HG02870 (cell line): ENCODE results near the gene ZBED3.

Source experiments
- ATAC-seq: cut with Tn5 transposase; IDR thresholded peaks from one replicate; pipeline ENCODE4 v1.9.1; 2021; ENCODE audit warnings: mild to moderate bottlenecking, moderate library complexity; ENCODE audit not compliant: unreplicated experiment

Gene ZBED3

DNA sequence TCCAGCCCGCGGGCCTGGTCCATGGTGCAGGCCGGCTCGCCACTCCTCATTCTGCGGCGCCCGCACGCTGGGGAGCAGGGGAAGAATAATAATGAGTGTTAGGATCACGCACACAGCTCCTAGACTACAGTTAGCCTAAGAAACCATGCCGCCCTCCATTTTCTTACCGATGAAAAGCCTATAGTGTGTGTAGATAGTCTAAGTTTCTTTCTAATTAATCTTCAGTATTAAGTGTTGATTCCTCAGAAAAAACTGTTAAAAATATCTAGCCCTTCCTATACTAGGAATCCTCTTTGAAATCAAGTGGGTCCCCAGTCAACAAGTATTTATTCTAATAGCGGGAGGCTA lies 9.3 kb downstream of the ZBED3 start:
- ATAC-seq, result no peak

DNA sequence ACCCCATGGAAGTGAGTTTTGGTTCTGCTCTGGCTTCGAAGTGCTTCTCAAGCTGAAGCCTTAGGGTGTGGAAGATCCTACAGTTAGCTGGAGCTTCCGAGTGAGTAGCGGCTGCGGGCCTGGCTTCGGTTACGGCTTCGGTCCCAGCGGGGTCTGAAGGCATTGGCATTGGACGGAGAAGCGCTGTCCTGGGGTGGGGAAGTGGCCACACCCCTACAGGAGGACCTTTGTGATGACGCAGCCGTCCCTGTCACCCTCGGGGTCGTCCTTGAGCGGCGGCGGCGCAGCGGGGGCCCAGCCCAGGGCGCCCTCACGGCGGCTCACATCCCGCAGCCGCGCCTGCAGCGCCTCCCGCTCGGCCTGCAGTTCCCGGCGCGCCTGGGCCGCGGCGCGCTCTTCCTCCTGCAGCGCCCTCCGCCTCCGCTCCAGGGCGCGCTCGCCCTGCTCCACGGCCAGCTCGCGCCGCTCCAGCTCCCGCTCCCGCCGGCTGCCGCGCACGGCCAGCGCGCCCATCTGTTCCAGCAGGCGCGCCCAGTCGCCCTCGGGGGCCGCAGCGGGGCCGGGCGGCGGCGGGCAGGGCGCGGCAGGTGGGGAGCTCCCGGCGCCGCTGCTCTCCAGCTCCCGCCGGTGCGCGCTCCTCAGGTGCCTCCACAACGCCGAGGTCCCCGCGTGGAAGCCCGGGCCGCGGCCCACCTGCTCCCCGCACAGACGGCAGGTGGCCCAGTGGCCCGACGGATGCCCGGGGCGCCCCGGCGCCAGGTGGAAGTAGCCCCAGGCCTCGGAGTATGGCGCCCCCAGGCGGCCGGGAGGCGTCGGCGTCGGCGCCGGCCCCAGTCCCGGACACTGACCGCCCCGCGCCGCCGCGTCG lies 9.9 kb downstream of the ZBED3 start:
- peak; percentile 57 for ATAC-seq

DNA sequence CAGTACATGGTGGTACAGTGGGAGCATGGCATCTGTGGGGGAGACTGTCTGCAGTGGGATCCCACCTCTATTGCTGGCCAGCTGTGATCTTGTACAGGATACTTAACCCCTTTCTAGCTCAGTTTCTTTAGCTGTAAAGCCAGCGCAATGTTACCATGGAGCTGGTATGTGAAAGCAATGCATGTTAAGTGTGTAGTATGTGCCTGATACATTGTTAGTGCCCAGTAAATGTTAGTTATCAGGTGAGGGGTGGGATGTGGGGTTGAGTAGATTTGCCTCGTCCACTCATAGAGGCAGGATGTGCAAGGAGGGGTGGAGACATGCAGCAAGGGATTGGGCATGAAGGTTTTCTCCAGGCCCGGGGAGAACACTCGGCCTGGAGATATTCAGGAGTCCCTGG lies 12.3 kb downstream of the ZBED3 start:
- ATAC-seq, result no peak

DNA sequence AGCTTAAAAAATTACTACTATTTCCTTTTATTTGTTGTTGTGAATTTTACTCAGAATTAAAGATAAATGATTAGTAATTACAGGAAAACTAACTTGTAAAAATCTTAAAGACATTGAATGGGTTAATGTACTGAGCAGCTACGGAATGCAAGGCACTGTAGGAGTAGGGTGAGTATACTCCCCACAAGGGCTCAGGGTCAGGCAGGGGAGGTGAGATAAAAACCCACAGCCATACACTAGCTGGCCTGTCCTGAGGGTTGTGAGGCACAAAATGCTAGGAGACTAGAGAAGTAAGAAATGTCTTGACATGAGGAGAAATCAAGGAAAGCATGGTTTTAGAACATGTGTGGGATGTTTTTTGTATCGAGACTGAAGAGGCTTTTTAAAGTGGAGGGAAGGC lies 13.4 kb downstream of the ZBED3 start:
- ATAC-seq, result no peak

DNA sequence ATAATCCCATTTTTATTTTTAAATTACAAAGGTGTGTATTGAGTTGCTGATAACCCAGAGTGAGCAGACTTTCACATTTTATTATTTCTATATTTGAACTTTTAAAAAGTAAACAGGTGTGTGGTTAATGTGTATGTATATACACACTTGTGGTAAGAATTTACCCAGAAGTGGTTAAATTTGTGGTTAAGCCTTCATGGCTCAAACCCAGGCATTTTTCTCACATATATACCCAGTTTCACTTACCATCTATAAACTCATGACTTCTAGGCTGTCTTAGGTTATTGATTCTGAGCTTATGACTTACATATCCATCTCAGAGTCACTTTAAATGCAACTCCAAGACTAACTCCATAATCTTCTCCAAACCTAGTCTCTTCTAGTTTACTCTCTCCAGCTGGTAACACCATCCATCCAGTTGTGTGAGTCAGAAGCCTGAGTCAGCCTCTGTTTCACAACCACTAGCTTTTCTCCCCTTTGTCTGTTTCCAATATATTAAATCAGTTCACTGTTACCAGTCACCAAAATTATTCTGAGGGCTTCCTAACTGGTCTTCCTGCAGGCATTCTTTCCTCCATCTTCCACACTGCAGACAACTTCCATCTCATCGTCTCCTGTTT lies 20.2 kb downstream of the ZBED3 start:
- peak; percentile 43 for ATAC-seq

DNA sequence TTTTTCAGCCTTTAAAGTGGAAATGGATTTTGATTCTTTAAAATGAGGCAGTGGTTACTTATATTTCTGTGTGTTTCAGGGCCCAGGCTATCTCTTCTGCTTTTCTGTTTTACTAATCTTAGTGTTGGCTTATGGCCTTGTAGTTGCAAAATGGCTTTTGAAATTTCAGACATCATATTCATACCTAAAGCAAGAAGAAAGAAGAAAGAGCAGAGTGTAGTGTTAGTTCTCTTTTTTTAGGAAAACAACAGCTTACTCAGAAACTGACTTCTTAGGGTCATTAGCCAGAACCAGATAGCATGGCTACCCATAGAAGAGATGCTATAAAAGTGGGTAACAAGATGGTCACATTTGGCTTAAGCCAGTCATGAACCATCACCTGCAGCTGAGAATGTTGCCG lies 20.9 kb downstream of the ZBED3 start:
- ATAC-seq, result peak; percentile 60

DNA sequence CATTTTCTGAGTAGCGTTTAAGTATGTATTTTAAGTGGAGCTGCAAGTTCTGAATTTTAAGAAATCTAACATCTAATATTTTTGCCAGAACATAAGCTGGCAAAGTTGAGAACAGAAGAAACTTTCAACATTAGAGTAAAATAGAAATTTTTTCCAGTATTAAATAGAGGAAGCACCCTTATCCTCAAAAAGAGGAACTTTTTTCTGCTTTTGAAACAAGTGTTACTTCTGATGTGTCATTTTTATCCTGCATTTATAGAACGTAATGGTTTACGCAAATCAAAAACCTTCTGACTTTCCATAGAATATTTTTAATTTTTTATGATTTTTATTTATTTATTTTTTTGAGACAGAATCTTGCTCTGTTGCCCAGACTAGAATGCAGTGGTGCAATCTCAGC lies 21.8 kb downstream of the ZBED3 start:
- no peak for ATAC-seq

DNA sequence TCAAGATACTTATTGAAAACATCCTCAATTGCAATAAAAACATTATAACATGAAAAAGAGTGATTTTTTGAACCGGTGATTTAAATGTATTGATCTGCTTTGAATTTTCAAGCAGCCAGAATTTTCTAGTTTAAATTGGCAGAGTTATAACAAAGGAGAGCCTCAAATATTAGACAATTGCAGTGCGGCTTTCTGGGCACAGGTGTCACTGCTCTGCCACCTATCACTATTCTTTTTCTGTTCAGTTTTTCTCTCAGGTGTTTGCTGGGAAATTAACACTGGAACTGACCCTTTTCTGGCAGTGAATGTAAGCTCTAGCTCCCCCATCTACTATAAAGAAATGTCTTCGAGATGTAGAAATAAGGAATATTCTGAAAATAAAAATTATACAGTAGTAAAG lies 23.0 kb downstream of the ZBED3 start:
- ATAC-seq, result no peak

DNA sequence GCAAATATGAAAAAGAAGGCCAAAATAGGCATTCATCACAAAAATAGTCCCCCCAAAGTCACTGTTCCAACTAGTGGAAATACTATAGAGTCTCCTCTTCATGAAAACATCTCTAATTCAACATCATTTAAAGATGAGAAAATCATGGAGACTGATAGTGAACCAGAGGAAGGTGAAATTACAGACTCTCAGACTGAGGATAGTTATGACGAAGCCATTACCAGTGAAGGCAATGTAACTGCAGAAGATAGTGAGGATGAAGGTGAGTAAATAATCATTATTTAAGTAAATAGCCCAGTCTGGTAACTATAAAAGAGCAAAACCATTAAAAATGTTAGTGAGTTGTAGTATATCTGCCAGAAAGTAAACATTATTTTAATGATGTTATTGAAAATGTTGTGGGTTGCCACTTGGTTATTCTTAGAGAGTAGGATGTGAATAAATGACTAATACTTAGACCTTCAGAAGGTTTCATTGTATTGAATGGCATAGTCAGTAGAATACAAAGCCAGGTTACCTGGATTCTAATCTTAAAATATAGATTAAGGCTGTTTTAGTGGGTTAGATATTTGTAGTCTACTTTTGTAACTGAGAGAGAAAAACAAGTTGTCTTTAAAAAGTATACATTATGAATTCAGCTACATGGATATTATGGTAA lies 40.5 kb downstream of the ZBED3 start:
- ATAC-seq, result peak; percentile 77

DNA sequence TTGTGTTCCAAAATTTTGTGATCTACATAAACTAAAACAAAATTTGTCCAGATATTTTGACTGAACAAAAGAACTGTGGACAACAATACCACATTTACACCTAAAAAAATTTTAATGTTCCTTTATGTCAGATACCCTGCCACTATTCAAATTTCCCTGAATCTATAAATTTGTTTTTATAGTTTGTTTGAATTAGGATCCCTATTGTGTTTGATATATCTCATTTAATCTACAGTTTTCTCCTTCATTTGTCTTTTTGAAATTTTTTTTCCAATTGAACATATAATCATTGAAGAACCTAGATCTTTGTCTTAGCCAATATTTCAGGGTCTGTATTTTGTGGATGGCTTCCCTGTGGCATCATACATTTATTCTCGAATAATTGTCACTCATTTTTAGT lies 51.1 kb downstream of the ZBED3 start:
- ATAC-seq, result no peak

DNA sequence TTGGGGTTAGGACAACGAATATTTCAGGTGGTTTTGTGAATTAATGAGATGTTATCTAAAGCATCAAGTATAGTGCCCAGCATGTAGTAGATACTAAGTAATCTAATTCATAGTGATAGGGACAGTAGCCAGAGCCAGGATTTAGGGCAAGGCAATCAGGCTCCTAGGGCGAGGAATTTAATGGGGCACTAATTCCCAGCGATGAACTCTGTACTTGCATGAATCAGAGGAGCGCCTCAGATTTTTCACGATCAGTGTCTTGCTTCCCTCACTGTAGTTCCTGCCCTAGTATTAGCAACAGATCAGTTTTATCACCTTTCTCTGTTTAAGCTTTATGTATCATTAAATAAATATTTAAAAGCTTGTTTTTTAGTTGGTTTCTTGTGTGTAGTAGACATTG lies 53.7 kb downstream of the ZBED3 start:
- ATAC-seq, result no peak

DNA sequence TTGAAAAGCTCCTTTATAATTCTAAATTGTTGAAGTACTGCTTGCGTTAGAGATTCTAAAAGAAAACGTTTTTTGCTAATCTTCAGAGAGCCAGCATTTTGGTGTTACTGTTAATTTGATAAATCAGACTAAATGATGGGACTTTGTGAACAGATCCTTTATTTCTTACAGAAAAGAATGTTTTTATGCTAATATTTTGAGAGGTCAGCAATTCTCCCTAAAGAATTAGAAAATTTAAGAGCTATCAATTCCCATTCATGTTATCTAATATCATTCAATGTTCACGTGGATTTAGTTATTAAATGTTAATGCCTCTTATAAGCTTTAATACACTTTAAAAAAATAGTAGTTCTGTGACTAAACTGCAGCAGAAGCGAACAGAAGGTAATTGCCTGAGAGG lies 54.5 kb downstream of the ZBED3 start:
- ATAC-seq, result no peak

DNA sequence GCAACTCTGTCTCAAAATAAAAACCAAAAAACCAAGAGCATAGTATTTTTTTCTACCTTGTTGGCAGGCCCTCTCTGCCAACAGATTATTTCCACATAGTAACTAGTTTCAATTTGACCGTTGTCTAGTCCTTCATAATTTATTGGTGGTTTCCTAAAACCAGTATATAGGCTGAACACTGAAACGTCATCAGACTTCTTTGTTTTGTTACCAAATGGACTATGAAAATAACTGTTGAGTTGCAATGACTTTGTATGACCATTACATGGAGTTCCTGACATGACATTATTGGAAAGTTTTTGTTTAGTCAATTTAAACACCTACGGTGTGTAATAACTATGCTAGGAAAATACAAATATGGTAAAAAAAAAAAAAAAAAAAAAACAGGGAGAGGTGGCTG lies 55.2 kb downstream of the ZBED3 start:
- no peak for ATAC-seq

DNA sequence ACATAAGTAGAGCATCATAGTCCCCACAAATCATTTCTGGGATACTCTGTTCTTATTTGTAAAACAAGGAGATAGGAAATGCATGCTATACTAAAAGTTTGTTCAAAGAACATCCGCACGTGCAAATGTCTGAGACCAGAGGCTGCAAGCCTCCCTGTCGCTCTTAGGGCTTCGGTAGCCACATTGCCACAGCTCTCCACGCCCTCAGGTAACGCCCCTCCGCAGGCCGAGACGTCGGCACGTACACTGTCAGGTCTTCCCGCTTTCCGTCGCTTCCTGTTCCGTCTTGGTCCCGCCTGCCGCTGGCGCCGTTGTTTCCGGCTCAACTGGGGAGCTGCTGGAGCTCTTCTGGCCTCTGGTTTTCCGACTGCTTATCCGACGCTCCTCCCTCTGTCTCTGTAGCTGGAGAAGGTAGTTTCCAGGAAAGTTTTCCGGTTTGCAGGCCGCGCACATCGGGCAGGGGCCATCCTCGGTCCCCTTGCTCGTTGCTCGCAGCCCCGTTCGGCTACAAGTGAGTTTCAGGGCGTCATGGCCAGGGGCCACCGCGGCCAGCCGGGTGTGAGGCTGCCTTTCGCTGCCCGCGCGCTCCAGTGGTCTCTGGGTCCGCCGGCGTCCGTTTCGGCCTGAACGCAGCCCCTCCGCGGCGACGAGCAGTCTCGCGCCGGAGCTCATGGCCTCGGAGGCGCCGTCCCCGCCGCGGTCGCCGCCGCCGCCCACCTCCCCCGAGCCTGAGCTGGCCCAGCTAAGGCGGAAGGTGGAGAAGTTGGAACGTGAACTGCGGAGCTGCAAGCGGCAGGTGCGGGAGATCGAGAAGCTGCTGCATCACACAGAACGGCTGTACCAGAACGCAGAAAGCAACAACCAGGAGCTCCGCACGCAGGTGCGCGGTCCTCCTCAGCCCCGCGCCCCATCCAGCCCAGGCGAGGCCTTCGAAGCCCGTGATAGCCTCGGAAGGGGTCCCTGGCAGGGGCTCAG lies 56.7 kb downstream of the ZBED3 start, which contains the start of gene AGGF1:
Gene AGGF1 (plus strand): TSS at position 308 of the 975 bp plus-strand sequence. CDS start 363 bp downstream, at position 671.
- peak; percentile 98 for ATAC-seq

DNA sequence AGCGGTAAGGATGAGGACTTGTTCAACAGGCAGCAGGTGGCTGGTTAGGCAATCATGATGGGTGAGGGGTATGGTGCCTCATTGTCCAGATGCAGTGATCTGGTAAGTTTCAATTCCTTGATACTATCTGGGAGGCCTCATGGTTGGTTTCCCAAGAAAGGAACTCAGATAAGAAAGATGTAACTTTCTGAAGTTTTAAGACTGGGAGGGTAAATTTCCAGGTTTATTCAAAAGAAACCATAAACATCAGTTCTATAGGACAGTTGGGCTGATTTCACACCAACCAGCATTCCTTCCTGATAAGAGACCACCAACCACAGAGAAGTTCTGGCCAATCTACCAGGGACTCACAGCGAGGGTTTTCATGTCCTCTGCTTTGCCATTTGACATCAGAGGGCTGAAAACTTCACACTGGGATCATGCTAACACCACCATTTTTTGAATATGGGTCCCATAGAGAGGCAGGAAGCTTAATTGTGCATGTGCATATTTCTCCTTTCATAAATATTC lies 57.7 kb downstream of the ZBED3 start:
- ATAC-seq, result no peak

DNA sequence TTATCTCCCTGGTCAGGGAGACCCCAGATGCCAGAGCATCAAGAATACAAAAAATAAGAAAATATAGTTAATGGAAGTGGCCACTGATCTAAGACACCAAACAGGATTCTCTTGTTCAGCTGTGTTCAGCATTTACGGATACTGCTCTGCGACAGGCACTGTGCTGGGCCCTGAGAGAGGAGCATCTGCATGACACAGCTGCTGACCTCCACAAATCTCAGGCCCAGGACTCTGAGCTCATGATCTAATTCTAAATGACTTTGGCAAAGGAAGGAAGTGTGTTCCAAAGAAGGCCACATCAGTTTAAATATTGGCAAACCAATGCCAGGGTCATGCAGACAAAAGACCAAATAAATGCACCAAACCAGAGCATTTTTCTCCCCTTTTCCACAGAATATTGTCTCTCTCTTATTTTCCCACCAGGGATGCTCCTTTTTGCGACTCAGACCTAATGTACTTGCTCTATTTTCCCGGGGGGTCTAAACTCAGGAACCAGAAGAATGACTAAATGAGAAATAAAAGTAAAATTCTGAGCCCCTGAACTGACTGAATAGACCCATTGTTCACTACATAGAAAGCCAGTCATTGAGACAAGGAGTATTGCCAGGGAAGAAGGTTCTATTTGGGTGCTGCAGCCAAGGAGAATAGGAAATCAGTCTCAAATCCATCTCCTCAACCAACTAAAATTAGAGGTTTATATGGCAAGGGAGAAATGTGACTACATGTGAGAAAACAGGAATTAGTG lies 58.3 kb downstream of the ZBED3 start:
- no peak for ATAC-seq

DNA sequence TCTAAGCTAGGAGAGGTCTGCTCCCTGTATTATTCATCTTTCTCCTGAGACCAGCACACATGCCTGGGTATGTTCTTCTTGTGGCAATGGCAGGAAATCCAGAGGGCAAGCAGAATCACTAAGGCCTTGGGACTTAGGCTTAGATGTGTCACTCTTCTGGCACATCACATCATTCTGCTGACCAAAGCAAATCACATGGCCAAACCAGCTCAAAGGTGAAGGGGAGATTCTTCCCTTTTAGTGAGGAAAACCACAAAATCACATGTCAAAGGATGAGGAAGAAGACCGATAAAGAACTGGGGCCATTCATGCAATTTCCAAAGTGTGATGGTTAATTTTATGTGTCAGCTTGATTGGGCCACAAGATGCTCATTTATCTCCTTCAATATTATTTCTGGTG lies 62.6 kb downstream of the ZBED3 start:
- no peak for ATAC-seq

DNA sequence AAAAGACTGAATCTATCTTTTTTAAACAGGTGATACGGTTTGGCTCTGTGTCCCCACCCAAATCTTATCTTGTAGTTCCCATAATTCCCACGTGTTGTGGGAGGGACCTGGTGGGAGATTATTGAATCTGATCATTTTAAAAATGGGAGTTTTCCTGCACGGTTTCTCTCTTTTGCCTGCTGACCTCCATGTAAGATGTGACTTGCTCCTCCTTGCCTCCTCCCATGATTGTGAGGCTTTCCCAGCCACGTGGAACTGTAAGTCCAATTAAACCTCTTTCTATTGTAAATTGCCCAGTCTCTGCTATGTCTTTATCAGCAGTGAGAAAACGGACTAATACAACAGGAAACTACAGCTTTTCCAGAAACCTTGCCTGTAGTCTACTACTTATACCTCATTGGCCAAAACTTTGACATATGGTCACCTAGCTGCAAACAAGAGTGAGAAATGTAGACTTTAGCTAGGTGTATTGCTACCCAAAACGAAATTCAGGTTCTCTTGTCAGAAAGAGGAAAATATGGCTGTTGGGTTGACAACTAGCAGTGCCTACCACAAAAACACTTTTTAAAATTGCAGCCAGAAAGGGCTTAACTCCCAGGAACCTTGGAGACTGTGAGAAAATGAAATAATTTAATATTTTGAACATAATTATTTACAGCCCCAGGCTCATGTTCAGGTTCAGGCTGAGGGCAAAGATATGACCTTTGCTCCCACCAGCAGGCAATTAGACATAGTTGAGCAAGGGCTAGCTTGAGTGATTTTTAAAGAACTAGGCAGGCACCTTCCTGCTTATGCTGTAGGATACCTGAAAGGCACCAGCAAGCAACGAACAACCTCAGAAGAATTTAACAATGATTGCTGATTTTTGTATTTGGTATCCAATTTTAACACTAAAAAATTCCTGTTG lies 64.3 kb downstream of the ZBED3 start:
- ATAC-seq, result no peak
